Lower leg skin (tissue), 3 donors: ENCODE measurements around the gene CD82.

Experiments used
- POLR2A ChIP-seq, 2 donors: fragments of 450-650 bp; IDR thresholded peaks; one replicate each; pipeline ENCODE4 v1.6.1; 2016 to 2017; ENCODE audit warnings: antibody characterized with exemption in 2 of 2, mild to moderate bottlenecking in 1 of 2, moderate library complexity in 1 of 2
- TF ChIP-seq, protein P1 (sequence below), 3 donors: fragments of 450-650 bp; IDR thresholded peaks; one replicate each; pipeline ENCODE4 v1.5.1; 2016; ENCODE audit warnings: antibody characterized with exemption in 3 of 3, mild to moderate bottlenecking in 3 of 3, moderate library complexity in 2 of 3

DNA sequence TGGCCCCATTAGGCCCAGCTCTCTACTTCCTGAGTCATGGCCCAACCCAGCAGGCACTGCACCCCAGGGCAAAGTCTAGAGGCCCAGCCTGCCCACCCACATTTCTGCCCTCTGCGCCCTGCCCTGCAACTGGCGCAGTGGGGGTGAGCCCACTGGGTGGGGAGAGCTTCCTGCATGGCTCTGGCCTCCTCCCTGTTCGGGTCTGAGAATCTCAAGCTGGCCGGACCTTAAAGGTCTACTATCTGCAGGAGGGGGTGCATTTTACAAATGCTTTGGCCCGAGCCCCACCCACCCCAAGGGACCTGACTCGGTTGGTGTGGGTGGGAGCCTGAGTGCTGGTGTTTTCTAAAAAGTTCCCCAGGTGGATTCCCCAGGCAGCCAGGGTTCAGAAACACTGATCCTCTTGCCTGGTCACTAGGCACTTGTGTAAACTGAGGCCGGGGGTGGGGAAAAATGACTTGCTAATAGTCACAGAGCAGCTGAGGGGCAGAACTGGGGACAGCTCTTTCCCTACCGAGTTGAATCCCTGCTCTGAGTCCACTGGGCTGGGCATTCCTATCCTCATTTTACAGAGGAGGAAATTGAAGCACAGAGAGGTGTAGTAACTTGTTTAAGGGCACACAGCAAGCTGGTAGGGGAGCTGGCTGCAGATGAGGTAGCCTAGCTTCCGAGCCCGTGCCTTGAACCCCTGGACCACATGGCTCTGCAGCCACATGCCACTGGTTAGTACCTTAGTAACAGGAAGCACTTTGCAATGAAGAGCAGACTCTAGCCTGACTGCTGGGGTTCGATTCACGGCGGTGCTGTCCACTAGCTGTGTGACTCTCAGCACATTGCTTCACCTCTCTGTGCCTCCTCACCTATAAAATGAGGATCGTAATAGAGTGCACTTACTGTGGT lies 36.3 kb downstream of the CD82 start:
- TF ChIP-seq, protein P1, sequence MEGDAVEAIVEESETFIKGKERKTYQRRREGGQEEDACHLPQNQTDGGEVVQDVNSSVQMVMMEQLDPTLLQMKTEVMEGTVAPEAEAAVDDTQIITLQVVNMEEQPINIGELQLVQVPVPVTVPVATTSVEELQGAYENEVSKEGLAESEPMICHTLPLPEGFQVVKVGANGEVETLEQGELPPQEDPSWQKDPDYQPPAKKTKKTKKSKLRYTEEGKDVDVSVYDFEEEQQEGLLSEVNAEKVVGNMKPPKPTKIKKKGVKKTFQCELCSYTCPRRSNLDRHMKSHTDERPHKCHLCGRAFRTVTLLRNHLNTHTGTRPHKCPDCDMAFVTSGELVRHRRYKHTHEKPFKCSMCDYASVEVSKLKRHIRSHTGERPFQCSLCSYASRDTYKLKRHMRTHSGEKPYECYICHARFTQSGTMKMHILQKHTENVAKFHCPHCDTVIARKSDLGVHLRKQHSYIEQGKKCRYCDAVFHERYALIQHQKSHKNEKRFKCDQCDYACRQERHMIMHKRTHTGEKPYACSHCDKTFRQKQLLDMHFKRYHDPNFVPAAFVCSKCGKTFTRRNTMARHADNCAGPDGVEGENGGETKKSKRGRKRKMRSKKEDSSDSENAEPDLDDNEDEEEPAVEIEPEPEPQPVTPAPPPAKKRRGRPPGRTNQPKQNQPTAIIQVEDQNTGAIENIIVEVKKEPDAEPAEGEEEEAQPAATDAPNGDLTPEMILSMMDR (IDR thresholded peaks at IDR 0.05): no peak
- no peak for TF ChIP-seq POLR2A (IDR thresholded peaks at IDR 0.05)
